Trophoblast cell (in vitro differentiated cells and primary cell): Measurements from ENCODE around the gene BBC3.

ENCODE experiments used
- DNase-seq, 2 donors: peaks; one replicate each; pipeline ENCODE4 v3.0.0-alpha.2; 2016
- H2AFZ ChIP-seq: 2 replicates; pipeline ENCODE4 v1.6.1; 2013; ENCODE audit warnings: low read length, moderate library complexity, mild to moderate bottlenecking; ENCODE audit not compliant: insufficient read depth, poor library complexity
- H2AK5ac ChIP-seq: 2 replicates; pipeline ENCODE4 v1.6.1; 2013; ENCODE audit warnings: mild to moderate bottlenecking, low read length
- H2BK120ac ChIP-seq: 2 replicates; pipeline ENCODE4 v1.6.1; 2013; ENCODE audit warnings: low read length, mild to moderate bottlenecking, moderate library complexity; ENCODE audit not compliant: insufficient read depth, poor library complexity
- H2BK12ac ChIP-seq: 2 replicates; pipeline ENCODE4 v1.6.1; 2013; ENCODE audit warnings: mild to moderate bottlenecking, low read length, moderate library complexity
- H2BK5ac ChIP-seq: 2 replicates; pipeline ENCODE4 v1.6.1; 2013; ENCODE audit warnings: low read length, low read depth, moderate library complexity, mild to moderate bottlenecking; ENCODE audit not compliant: poor library complexity
- H3K14ac ChIP-seq: 2 replicates; pipeline ENCODE4 v1.6.1; 2013; ENCODE audit warnings: mild to moderate bottlenecking, low read length
- H3K18ac ChIP-seq: 2 replicates; pipeline ENCODE4 v1.6.1; 2013; ENCODE audit warnings: mild to moderate bottlenecking, low read length
- H3K23ac ChIP-seq: 2 replicates; pipeline ENCODE4 v1.6.1; 2013; ENCODE audit warnings: low read length
- H3K27ac ChIP-seq: 2 replicates; pipeline ENCODE4 v1.5.1; 2013; ENCODE audit warnings: low read depth, mild to moderate bottlenecking, inconsistent platforms, low read length, moderate library complexity
- H3K27me3 ChIP-seq: 2 replicates; pipeline ENCODE4 v1.6.1; 2013; ENCODE audit warnings: inconsistent platforms, mild to moderate bottlenecking, low read length, moderate library complexity; ENCODE audit not compliant: insufficient read depth
- H3K36me3 ChIP-seq, 2 experiments: 1 replicate in 1 of 2; 2 replicates in 1 of 2; pipeline ENCODE4 v1.6.1; 2013; ENCODE audit warnings: low read length in 2 of 2, mild to moderate bottlenecking in 2 of 2, moderate library complexity in 1 of 2; ENCODE audit not compliant: insufficient read depth in 2 of 2, control insufficient read depth in 1 of 2
- H3K4ac ChIP-seq: 2 replicates; pipeline ENCODE4 v1.6.1; 2013; ENCODE audit warnings: low read depth, mild to moderate bottlenecking, low read length, moderate library complexity
- H3K4me1 ChIP-seq, 2 experiments: 1 replicate in 1 of 2; 2 replicates in 1 of 2; pipeline ENCODE4 v1.6.1; 2013; ENCODE audit warnings: low read length in 2 of 2, mild to moderate bottlenecking in 2 of 2, moderate library complexity in 1 of 2; ENCODE audit not compliant: insufficient read depth in 2 of 2, control insufficient read depth in 1 of 2
- H3K4me2 ChIP-seq: 2 replicates; pipeline ENCODE4 v1.6.1; 2013; ENCODE audit warnings: inconsistent platforms, mild to moderate bottlenecking, low read length, moderate library complexity
- H3K4me3 ChIP-seq: 2 replicates; pipeline ENCODE4 v1.5.1; 2013; ENCODE audit warnings: mild to moderate bottlenecking, low read depth, low read length, inconsistent platforms
- H3K79me1 ChIP-seq: one replicate; pipeline ENCODE4 v1.6.1; 2013; ENCODE audit warnings: low read length
- H3K79me2 ChIP-seq: 2 replicates; pipeline ENCODE4 v1.6.1; 2013; ENCODE audit warnings: low read length, mild to moderate bottlenecking; ENCODE audit not compliant: control insufficient read depth, insufficient read depth, poor library complexity
- H3K9ac ChIP-seq: 2 replicates; pipeline ENCODE4 v1.6.1; 2013; ENCODE audit warnings: mild to moderate bottlenecking, low read length
- H3K9me3 ChIP-seq: 2 replicates; pipeline ENCODE4 v1.6.1; 2013; ENCODE audit warnings: low read depth, mild to moderate bottlenecking, control low read depth, inconsistent platforms, low read length; ENCODE audit not compliant: insufficient read depth
- H4K12ac ChIP-seq: 2 replicates; pipeline ENCODE4 v1.6.1; 2013; ENCODE audit warnings: low read depth, mild to moderate bottlenecking, low read length, moderate library complexity
- H4K8ac ChIP-seq: 2 replicates; pipeline ENCODE4 v1.6.1; 2013; ENCODE audit warnings: low read depth, mild to moderate bottlenecking, low read length, moderate library complexity
- H4K91ac ChIP-seq: one replicate; pipeline ENCODE4 v1.6.1; 2013; ENCODE audit warnings: low read depth, mild to moderate bottlenecking, low read length, moderate library complexity
- WGBS: extraction: QIAGEN DNeasy Blood & Tissue Kit; methylation state at CpG from one replicate; pipeline ENCODE4 v1.1.7; 2013; ENCODE audit warnings: missing lambda C conversion rate; ENCODE audit not compliant: insufficient read length, insufficient coverage; ENCODE audit errors: extremely low coverage; 5-methylcytosine and 5-hydroxymethylcytosine counted together

The BBC3 gene

DNA sequence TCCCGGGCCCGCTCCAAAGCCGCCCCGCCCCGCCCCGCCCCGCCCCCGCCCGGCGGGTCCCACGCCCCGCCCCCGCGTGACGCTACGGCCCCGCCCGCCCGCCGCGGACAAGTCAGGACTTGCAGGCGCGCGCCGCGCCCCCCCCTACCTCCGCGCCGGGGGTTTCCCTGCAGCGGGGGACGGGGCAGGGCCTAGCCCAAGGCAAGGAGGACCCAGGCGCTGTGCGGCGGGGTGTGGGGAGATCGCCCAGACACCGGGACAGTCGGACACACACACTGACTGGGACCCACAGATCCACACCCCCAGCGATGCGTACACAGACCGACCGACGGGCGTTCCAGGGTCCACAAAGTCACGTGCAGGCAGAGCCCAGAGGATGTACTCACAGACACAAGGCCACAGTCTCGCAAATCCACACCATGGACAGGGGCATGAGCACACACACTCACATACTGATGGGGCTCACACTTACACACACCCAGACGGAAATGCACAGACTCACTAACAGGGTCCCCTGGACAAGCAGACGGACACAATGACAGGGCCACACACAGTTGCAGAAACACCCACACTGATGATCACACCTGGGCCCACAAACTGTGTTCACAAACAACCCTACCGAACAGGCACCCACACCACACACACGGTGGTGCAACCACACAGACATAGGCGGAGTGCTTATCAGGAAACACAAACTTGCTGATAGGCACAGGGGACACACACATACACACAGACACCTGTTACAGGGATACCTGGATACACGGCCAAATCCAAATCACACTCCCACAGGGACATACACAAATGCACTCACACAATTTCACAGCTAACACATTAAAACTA is 436 bp upstream of the BBC3 start:
- Histone ChIP-seq H3K36me3 (no peaks in the 10 kb centered on the region), H3K4me2 (peak overlapping the region; percentile 85), H2BK12ac (peak overlapping the region; percentile 74), H3K23ac (peak overlapping the region; percentile 19), H3K79me2 (peaks cover 22% of the 10 kb centered on the region), H3K9me3 (peaks cover under 1% of the 10 kb centered on the region), H4K91ac (peak overlapping the region; percentile 91), H4K8ac (peak overlapping the region; percentile 62), H3K27me3 (no peaks in the 10 kb centered on the region), H2BK5ac (peak overlapping the region; percentile 75), H2BK120ac (peak overlapping the region; percentile 98), H3K18ac (peak overlapping the region; percentile 74), H3K4me1 (peaks cover 28 to 41% of the 10 kb centered on the region in 2 experiments), H3K27ac (peak overlapping the region; percentile 89), H3K9ac (peak overlapping the region; percentile 71), H2AK5ac (peak overlapping the region; percentile 97), H3K79me1 (peaks cover 48% of the 10 kb centered on the region), H3K4me3 (peak overlapping the region; percentile 65), H2AFZ (peak overlapping the region; percentile 46), H3K4ac (peak overlapping the region; percentile 92), H3K14ac (peak overlapping the region; percentile 92), H4K12ac (peak overlapping the region; percentile 6)
- peak; percentile 50 to 66 for DNase-seq
- no CpG with 5 or more reads among the region's 51 CpGs for WGBS

- peak overlapping the region; percentile 89 for H3K9ac ChIP-seq
- H3K14ac ChIP-seq: peak overlapping the region; percentile 75
- peaks cover 23% of the 10 kb centered on the region for H3K79me2 ChIP-seq
- no peaks in the 10 kb centered on the region for H3K9me3 ChIP-seq
- peak overlapping the region; percentile 50 for H2BK120ac ChIP-seq
- H2AK5ac ChIP-seq: peak overlapping the region; percentile 81
- no CpG with 5 or more reads among the region's 84 CpGs for WGBS
- peak overlapping the region; percentile 85 for H3K4me2 ChIP-seq
- no peak for DNase-seq
- H3K79me1 ChIP-seq: peaks cover 51% of the 10 kb centered on the region
- peak overlapping the region; percentile 64 for H2BK5ac ChIP-seq
- peak overlapping the region; percentile 88 for H3K18ac ChIP-seq
- H2AFZ ChIP-seq: peak overlapping the region; percentile 23
- peak overlapping the region; percentile 83 for H3K4ac ChIP-seq
- peak overlapping the region; percentile 29 for H3K27ac ChIP-seq
- H3K36me3 ChIP-seq: peaks cover 0 to 2% of the 10 kb centered on the region in 2 experiments
- H3K4me3 ChIP-seq: peak overlapping the region; percentile 98
- H4K8ac ChIP-seq: peak overlapping the region; percentile 36
- H3K4me1 ChIP-seq: peaks cover 29 to 46% of the 10 kb centered on the region in 2 experiments
- H3K23ac ChIP-seq: peak overlapping the region; percentile 90
- H2BK12ac ChIP-seq: peak overlapping the region; percentile 66
- peak overlapping the region; percentile 81 for H4K12ac ChIP-seq
- H3K27me3 ChIP-seq: no peaks in the 10 kb centered on the region
- peak overlapping the region; percentile 79 for H4K91ac ChIP-seq
Measured at GRCh38 chr19:47230054-47230920, 712 bp downstream of the BBC3 start.

- peak overlapping the region; percentile 74 for H3K14ac ChIP-seq
- H3K4ac ChIP-seq: peak overlapping the region; percentile 77
- H2AK5ac ChIP-seq: peak overlapping the region; percentile 76
- peak overlapping the region; percentile 23 for H2AFZ ChIP-seq
- H3K36me3 ChIP-seq: peaks cover 0 to 4% of the 10 kb centered on the region in 2 experiments
- peak overlapping the region; percentile 66 for H2BK12ac ChIP-seq
- H2BK5ac ChIP-seq: peak overlapping the region; percentile 54
- H3K23ac ChIP-seq: peak overlapping the region; percentile 90
- peak overlapping the region; percentile 24 for H3K27ac ChIP-seq
- peak overlapping the region; percentile 85 for H3K4me2 ChIP-seq
- peak overlapping the region; percentile 89 for H3K9ac ChIP-seq
- peaks cover 51% of the 10 kb centered on the region for H3K79me1 ChIP-seq
- no peaks in the 10 kb centered on the region for H3K27me3 ChIP-seq
- WGBS: no CpG with 5 or more reads among the region's 9 CpGs
- peak overlapping the region; percentile 36 for H4K8ac ChIP-seq
- peaks cover 23% of the 10 kb centered on the region for H3K79me2 ChIP-seq
- peak overlapping the region; percentile 98 for H3K4me3 ChIP-seq
- no peaks in the 10 kb centered on the region for H3K9me3 ChIP-seq
- DNase-seq: peak in 1 of 2 donors; percentile 28
- peaks cover 29 to 46% of the 10 kb centered on the region in 2 experiments for H3K4me1 ChIP-seq
- H4K12ac ChIP-seq: peak overlapping the region; percentile 81
- peak overlapping the region; percentile 50 for H2BK120ac ChIP-seq
- peak overlapping the region; percentile 96 for H3K18ac ChIP-seq
- H4K91ac ChIP-seq: peak overlapping the region; percentile 79
Measured at GRCh38 chr19:47229676-47230053, 1.3 kb downstream of the BBC3 start.
